Adrenal gland (tissue), 12 donors: ENCODE data around the gene PCAT6. TPM values are rescaled to one million over a fixed set of nuclear protein-coding genes. Genes with fewer than 3 reads are reported as not detected.

Experiments
- DNase-seq, 7 donors: peaks; one replicate each; pipeline ENCODE4 v3.0.0-alpha.2; 2019 to 2020
- H3K27ac ChIP-seq, 5 donors: fragments of 200-600 bp; sonication (generic) in 4 of 5; 1 replicate in 3 of 5; 2 replicates in 2 of 5; pipeline versions ENCODE4 v1.5.1 to v1.8.0; 2016 to 2020; ENCODE audit warnings: mild to moderate bottlenecking in 1 of 5
- H3K27me3 ChIP-seq: fragments of 200-600 bp; 2 replicates; pipeline ENCODE4 v1.8.0; 2021
- H3K36me3 ChIP-seq, 2 donors: fragments of 200-600 bp; replicated peaks in 1 of 2; 1 replicate in 1 of 2; 2 replicates in 1 of 2; pipeline versions ENCODE4 v1.5.1 to v1.8.0; 2018 to 2022
- H3K4me1 ChIP-seq, 2 donors: fragments of 200-600 bp; replicated peaks in 1 of 2; 1 replicate in 1 of 2; 2 replicates in 1 of 2; pipeline versions ENCODE4 v1.5.1 to v1.8.0; 2018 to 2021
- H3K4me3 ChIP-seq, 4 donors: fragments of 200-600 bp; sonication (generic) in 3 of 4; one replicate each; pipeline ENCODE4 v1.5.1; 2016 to 2018
- H3K9me3 ChIP-seq, 3 donors: fragments of 200-600 bp; sonication (generic) in 1 of 3; replicated peaks in 1 of 3; 1 replicate in 2 of 3; 2 replicates in 1 of 3; pipeline versions ENCODE4 v1.5.1 to v1.8.0; 2016 to 2021
- CTCF ChIP-seq, 6 experiments: fragments of 450-650 bp in 4 of 6; fragments of 200-600 bp in 2 of 6; sonication (generic) in 1 of 6; IDR thresholded peaks; 1 replicate in 5 of 6; 2 replicates in 1 of 6; pipeline versions ENCODE4 v1.5.1 to v1.8.0; 2016 to 2021; ENCODE audit warnings: antibody characterized with exemption in 6 of 6, mild to moderate bottlenecking in 2 of 6, moderate library complexity in 1 of 6
- POLR2A ChIP-seq, 2 donors: fragments of 450-650 bp; IDR thresholded peaks; one replicate each; pipeline ENCODE4 v1.6.1; 2017; ENCODE audit warnings: antibody characterized with exemption in 2 of 2, mild to moderate bottlenecking in 2 of 2, moderate library complexity in 1 of 2
- WGBS, 4 donors: extraction: QIAGEN DNeasy Blood & Tissue Kit in 2 of 4; methylation state at CpG; one replicate each; pipeline versions ENCODE4 v1.1.5 to v1.1.7; 2013 to 2017; 5-methylcytosine and 5-hydroxymethylcytosine counted together
- intact Hi-C, 2 donors: fragments of 100-400 bp; cut with DNase I; formaldehyde crosslinking; loops; one replicate each; pipeline versions ENCODE4 v1.14.1 to v1.15.0; 2022 to 2023
- polyA plus RNA-seq, 3 donors: library from polyadenylated mRNA; stranded (reverse); fragments of 200-250 nt in 2 of 3; fragments of 350-450 nt in 1 of 3; fragmentation: Illumina TruSeq in 1 of 3; extraction: RNeasy Lipid Tissue Mini Kit (QIAGEN cat#74804) in 1 of 3; gene quantifications; one replicate each; pipeline ENCODE4 v1.2.3, GENCODE V29; 2013 to 2014
- total RNA-seq, 9 donors: library from RNA; depleted of rRNA in 4 of 9; stranded (reverse); fragments of >200 nt in 4 of 9; fragments of 120-200 nt in 1 of 9; fragmentation: NEBNext Ultra II Directional in 1 of 9; extraction: Animal tissue kit (Norgen Biotek cat#: 25700) in 1 of 9; gene quantifications; one replicate each; pipeline versions ENCODE4 v1.1.0 to v1.2.4, GENCODE V29; 2013 to 2023
- donor health status: healthy with polysubstance abuse.
- donor health status: Bipolar disorder and iron deficiency.
- donor health status: DM: yes; HTN: yes; CAD: no.
- donor health status: DM: no; HTN: no; CAD: no.
- donor health status: DM: no; HTN: no; CAD: no.
- donor health status: DM: yes; HTN: yes; CAD: no.

Gene PCAT6
- total and polyA plus RNA-seq, 12 donors: 0.33 to 8.5 (median 1.5) TPM; not detected in 3

- intact Hi-C loops: no loop called here
- DNase-seq: no peak
- no peaks in the 10 kb centered on the region for H3K27me3 ChIP-seq
- no peaks in the 10 kb centered on the region for H3K9me3 ChIP-seq
- peak overlapping the region; percentile 53 to 83 (median 61) for H3K27ac ChIP-seq
- 5 to 9% (median 6%) methylated on average over 13 of the region's 13 CpGs for WGBS, 4 donors
- peak overlapping the region; percentile 20 to 80 (median 57) for H3K4me3 ChIP-seq
- peaks cover 19 to 22% of the 10 kb centered on the region in 2 donors for H3K4me1 ChIP-seq
- no peaks in the 10 kb centered on the region for H3K36me3 ChIP-seq
- no peak for TF ChIP-seq CTCF (IDR thresholded peaks at IDR 0.05)
- no peak for TF ChIP-seq POLR2A (IDR thresholded peaks at IDR 0.05)
These were observed 550 bp upstream of the PCAT6 start for GRCh38 chr1:202810193-202810614.

GRCh38 chr1:202811296-202812175 is 782 bp downstream of the PCAT6 start:
- Histone ChIP-seq H3K9me3 (no peaks in the 10 kb centered on the region), H3K4me3 (peak overlapping the region in 3 of 4 donors; percentile 20 to 80 (median 66)), H3K4me1 (peaks cover 8 to 9% of the 10 kb centered on the region in 2 donors), H3K36me3 (no peaks in the 10 kb centered on the region), H3K27ac (peak overlapping the region in 2 of 5 donors; percentile 61 to 83), H3K27me3 (no peaks in the 10 kb centered on the region)
- intact Hi-C loops: no loop called here
- 8 to 13% (median 10%) methylated on average over 29 to 43 of the region's 43 CpGs for WGBS, 4 donors
- TF ChIP-seq POLR2A (IDR thresholded peaks at IDR 0.05) (no peak), CTCF (IDR thresholded peaks at IDR 0.05) (peak in 1 of 6 experiments; percentile 3)
- peak in 6 of 7 donors; percentile 15 to 52 (median 31) for DNase-seq

- H3K9me3 ChIP-seq: no peaks in the 10 kb centered on the region
- intact Hi-C loops: no loop called here
- no peak for TF ChIP-seq POLR2A (IDR thresholded peaks at IDR 0.05)
- TF ChIP-seq CTCF (IDR thresholded peaks at IDR 0.05): no peak
- H3K4me3 ChIP-seq: no peak overlapping the region
- 77 to 93% (median 79%) methylated on average over 3 to 9 of the region's 9 CpGs for WGBS, 4 donors
- H3K36me3 ChIP-seq: no peaks in the 10 kb centered on the region
- peak in 1 of 7 donors; percentile 46 for DNase-seq
- no peak overlapping the region for H3K27ac ChIP-seq
- peaks cover 8 to 9% of the 10 kb centered on the region in 2 donors for H3K4me1 ChIP-seq
- no peaks in the 10 kb centered on the region for H3K27me3 ChIP-seq
These were observed 1.6 kb downstream of the PCAT6 start for GRCh38 chr1:202812176-202813026.

GRCh38 chr1:202815120-202815519 is 4.4 kb downstream of the PCAT6 start:
- peaks cover 2 to 8% of the 10 kb centered on the region in 2 donors for H3K4me1 ChIP-seq
- no peaks in the 10 kb centered on the region for H3K36me3 ChIP-seq
- H3K27ac ChIP-seq: no peak overlapping the region
- no peaks in the 10 kb centered on the region for H3K9me3 ChIP-seq
- no peaks in the 10 kb centered on the region for H3K27me3 ChIP-seq
- intact Hi-C loops: no loop called here
- WGBS, 4 donors: 78 to 85% (median 82%) methylated on average over 10 of the region's 10 CpGs
- H3K4me3 ChIP-seq: no peak overlapping the region
- DNase-seq: peak in 1 of 7 donors; percentile 30
- TF ChIP-seq POLR2A (IDR thresholded peaks at IDR 0.05): no peak
- TF ChIP-seq CTCF (IDR thresholded peaks at IDR 0.05): no peak
